ENCODE data around the gene PTPRC. TPM values are rescaled to one million over a fixed set of nuclear protein-coding genes. Genes with fewer than 3 reads are reported as not detected.
A peak's percentile ranks its signal among the peaks of the same experiment; 100 is the strongest.

The PTPRC gene
- total RNA-seq, 1 donor from 2014 or later: 214 TPM

- H3K4me1 ChIP-seq: no peaks in the 10 kb centered on the region
- no peak overlapping the region for H3K4me3 ChIP-seq
- H3K27ac ChIP-seq: peak overlapping the region; percentile 42
Measured at GRCh38 chr1:198677871-198678270, 39.0 kb downstream of the PTPRC start.

DNA sequence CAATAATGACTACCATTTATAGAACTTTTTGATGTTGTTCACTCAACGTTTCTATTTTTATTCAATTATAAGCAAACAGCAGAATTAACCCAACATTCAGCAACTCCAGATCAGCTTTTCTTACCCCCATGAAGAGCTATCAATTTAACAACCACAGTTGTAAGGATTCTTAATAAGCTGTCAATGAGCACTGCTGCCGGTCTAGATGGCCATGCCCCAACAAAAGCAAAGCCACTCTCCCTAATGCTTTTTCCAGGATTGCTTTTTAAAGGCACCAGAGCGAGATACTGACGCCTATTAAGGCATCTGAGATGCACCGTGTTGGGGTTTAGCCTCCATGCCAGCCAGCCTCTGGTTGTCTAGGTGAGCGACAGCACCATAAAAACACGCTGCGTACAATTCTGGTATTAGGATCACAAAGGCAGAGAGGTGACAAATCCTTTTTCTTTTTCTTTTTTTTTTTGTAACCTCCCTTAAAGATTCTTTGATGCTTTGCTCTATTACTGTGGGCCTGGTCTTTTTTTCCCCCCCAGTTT, 39.5 kb downstream of the PTPRC start:
- intact Hi-C loops (cut with DNase I): no loop called here
- H3K36me3 ChIP-seq: no peaks in the 10 kb centered on the region
- no peaks in the 10 kb centered on the region for H3K27me3 ChIP-seq (ENCODE audit: low read depth)
- peak overlapping the region; percentile 42 for H3K27ac ChIP-seq
- no peaks in the 10 kb centered on the region for H3K4me1 ChIP-seq
- no peak for ATAC-seq
- no peak for DNase-seq
- H3K9me3 ChIP-seq: no peaks in the 10 kb centered on the region
- no peak overlapping the region for H3K4me3 ChIP-seq
- no peak for TF ChIP-seq CTCF (IDR thresholded peaks at IDR 0.05)

More at GRCh38 chr1:198677871-198678270, 39.0 kb downstream of the PTPRC start:
- H3K9me3 ChIP-seq: no peaks in the 10 kb centered on the region
- no peak for DNase-seq
- no peaks in the 10 kb centered on the region for H3K36me3 ChIP-seq
- H3K27me3 ChIP-seq (ENCODE audit: low read depth): no peaks in the 10 kb centered on the region
- intact Hi-C loops (cut with DNase I): no loop called here
- no peak for ATAC-seq
- TF ChIP-seq CTCF (IDR thresholded peaks at IDR 0.05): no peak

DNA sequence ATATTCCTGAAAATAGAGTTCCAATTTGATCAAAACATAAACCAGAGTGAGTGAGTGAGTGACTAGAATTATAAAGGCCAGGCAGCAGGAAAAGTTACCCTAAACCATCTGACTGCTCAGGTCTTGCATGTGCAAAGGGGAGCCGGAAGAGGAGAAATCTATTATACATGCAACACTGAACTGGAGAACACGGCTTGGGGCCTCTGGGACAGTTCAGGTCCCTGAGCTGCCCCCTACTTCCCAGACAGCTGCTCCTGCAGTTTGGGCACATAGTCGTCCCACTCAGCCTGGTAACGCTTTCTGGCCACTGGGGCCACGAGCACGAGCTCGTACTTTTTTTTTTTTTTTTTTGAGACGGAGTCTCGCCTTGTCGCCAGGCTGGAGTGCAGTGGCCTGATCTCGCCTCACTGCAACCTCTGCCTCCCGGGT, 40.1 kb downstream of the PTPRC start:
- ATAC-seq (no peak), DNase-seq (no peak)
- Histone ChIP-seq H3K27me3 (ENCODE audit: low read depth) (no peaks in the 10 kb centered on the region), H3K27ac (peak overlapping the region; percentile 65), H3K9me3 (no peaks in the 10 kb centered on the region), H3K4me1 (peaks cover 2% of the 10 kb centered on the region), H3K4me3 (no peak overlapping the region), H3K36me3 (no peaks in the 10 kb centered on the region)
- TF ChIP-seq CTCF (IDR thresholded peaks at IDR 0.05): no peak
- intact Hi-C loops (cut with DNase I): no loop called here

DNA sequence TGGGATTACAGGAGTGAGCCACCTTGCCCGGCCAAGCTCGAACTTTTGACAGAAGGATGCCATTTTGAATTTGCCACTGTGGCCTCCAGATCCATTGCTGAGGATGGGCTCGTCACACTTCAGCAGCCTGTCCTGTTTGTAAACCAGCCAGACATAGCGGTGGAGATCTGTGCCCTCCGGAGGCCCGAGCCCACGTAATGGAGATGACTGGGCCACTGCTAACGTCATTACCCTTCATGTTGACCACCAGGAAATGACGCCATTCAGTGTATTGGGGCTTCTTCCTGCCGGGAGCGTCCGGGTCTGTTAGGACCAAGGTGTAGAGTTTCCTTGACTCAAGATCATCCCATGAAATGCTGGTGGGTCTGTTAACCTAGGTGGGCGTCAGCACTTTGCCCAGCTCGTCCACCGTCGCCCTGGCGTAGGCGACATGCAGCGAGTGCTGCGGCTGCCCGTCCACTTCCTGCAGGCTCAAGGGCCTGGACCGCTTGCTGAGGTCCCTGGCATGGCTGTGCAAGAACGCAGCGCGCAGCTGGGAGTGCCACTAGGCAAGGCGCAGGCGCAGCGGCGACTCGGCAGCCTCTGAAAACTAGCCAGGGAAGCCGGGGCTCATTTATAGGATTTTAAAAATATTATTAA, 40.8 kb downstream of the PTPRC start:
- Histone ChIP-seq H3K27me3 (ENCODE audit: low read depth) (no peaks in the 10 kb centered on the region), H3K4me3 (no peak overlapping the region), H3K36me3 (no peaks in the 10 kb centered on the region), H3K4me1 (peaks cover 10% of the 10 kb centered on the region), H3K27ac (peak overlapping the region; percentile 65), H3K9me3 (no peaks in the 10 kb centered on the region)
- ATAC-seq: peak; percentile 19 to 45
- DNase-seq: peak; percentile 44
- intact Hi-C loops (cut with DNase I): no loop called here
- TF ChIP-seq CTCF (IDR thresholded peaks at IDR 0.05): no peak

DNA sequence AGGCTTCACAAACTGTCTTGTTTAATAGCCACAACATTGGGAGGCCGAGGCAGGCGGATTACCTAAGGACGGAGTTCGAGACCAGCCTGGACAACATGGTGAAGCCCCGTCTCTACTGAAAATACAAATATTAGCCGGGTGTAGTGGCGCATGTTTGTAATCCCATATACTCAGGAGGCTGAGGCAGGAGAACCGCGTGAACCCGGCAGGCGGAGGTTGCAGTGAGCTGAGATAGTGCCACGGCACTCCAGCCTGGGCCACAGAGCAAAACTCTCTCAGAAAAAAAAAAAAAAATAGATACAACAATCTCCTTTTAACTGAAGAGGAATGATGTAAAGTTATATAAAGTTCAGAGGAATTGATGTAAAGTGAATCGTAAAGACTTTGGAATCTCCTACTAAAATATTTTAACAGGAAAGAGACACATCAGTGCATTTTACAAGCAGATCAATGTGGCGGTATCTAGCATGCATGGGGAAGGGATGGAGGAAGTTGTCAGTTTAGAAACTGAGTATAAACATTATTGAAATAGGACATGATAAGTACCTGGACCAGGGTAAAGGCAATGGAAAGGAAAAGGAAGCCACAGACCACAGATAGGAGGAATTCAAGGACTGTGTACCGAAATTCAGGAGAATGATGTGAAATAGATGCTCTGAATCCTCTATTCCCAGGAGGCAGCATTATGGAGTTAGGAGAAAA, 41.5 kb downstream of the PTPRC start:
- no peaks in the 10 kb centered on the region for H3K27me3 ChIP-seq (ENCODE audit: low read depth)
- no peak overlapping the region for H3K4me3 ChIP-seq
- intact Hi-C loops (cut with DNase I): no loop called here
- H3K9me3 ChIP-seq: no peaks in the 10 kb centered on the region
- ATAC-seq (no peak), DNase-seq (no peak)
- TF ChIP-seq CTCF (IDR thresholded peaks at IDR 0.05): no peak
- no peaks in the 10 kb centered on the region for H3K36me3 ChIP-seq
- H3K27ac ChIP-seq: peak overlapping the region; percentile 65
- H3K4me1 ChIP-seq: peaks cover 15% of the 10 kb centered on the region

All from lower lobe of right lung (tissue), 2 donors.